DND-41 (cell line): Measurements from ENCODE around the gene JOSD2.

ENCODE experiments used
- EZH2 ChIP-seq: IDR thresholded peaks from 3 replicates; pipeline ENCODE4 v1.6.1; 2012; ENCODE audit warnings: borderline replicate concordance, low read depth, mild to moderate bottlenecking, moderate library complexity, low read length, inconsistent platforms; ENCODE audit not compliant: severe bottlenecking
- TF ChIP-seq, protein P1 (sequence below): IDR thresholded peaks from 2 replicates; pipeline ENCODE4 v1.5.1; 2012; ENCODE audit warnings: borderline replicate concordance, low read length, moderate library complexity, mild to moderate bottlenecking; ENCODE audit not compliant: poor library complexity, severe bottlenecking; ENCODE audit errors: extremely low read depth

DNA sequence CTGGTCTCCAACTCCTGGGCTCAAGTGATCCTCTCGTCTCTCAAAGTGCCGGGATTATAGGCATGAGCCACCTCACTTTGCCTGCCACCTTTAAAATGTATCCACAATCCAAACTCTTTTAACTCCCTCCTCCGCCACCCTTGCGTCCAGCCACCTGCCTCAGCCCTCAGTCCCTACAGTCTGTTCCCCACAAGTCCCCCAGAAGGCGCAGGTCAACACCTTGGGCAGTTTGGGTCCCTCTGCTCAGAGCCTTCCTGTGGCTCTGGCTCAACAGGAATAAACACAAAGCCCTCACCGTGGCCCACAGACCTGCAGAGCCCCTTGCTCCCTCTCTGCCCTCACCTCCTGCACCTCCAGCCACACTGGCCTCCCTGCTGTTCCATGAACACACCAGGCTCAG, 42.2 kb downstream of the JOSD2 start:
- TF ChIP-seq, protein P1, sequence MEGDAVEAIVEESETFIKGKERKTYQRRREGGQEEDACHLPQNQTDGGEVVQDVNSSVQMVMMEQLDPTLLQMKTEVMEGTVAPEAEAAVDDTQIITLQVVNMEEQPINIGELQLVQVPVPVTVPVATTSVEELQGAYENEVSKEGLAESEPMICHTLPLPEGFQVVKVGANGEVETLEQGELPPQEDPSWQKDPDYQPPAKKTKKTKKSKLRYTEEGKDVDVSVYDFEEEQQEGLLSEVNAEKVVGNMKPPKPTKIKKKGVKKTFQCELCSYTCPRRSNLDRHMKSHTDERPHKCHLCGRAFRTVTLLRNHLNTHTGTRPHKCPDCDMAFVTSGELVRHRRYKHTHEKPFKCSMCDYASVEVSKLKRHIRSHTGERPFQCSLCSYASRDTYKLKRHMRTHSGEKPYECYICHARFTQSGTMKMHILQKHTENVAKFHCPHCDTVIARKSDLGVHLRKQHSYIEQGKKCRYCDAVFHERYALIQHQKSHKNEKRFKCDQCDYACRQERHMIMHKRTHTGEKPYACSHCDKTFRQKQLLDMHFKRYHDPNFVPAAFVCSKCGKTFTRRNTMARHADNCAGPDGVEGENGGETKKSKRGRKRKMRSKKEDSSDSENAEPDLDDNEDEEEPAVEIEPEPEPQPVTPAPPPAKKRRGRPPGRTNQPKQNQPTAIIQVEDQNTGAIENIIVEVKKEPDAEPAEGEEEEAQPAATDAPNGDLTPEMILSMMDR = no peak
- no peak for TF ChIP-seq EZH2
